ENCODE results near the gene FBXW8.

DNA sequence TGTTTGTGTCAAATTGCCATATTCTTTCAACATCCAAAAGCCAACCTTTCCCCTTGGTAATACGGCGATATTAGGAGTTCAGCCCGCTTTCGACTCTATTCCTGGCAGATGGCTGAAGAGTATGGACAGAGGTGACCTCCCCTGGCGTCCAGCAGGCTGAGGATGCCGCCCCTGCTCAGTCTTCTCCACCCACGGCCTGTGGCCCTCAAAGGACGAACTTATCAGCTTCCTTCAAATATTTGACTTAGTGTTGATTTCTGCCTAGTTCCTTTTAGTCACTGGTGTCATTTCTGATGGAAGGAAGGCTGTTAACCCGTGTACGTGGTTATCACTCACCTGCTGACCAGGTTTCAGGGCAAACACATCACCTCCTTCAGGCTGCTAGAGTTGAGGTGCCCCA, 123.5 kb downstream of the FBXW8 start:
- TF ChIP-seq, protein P1, sequence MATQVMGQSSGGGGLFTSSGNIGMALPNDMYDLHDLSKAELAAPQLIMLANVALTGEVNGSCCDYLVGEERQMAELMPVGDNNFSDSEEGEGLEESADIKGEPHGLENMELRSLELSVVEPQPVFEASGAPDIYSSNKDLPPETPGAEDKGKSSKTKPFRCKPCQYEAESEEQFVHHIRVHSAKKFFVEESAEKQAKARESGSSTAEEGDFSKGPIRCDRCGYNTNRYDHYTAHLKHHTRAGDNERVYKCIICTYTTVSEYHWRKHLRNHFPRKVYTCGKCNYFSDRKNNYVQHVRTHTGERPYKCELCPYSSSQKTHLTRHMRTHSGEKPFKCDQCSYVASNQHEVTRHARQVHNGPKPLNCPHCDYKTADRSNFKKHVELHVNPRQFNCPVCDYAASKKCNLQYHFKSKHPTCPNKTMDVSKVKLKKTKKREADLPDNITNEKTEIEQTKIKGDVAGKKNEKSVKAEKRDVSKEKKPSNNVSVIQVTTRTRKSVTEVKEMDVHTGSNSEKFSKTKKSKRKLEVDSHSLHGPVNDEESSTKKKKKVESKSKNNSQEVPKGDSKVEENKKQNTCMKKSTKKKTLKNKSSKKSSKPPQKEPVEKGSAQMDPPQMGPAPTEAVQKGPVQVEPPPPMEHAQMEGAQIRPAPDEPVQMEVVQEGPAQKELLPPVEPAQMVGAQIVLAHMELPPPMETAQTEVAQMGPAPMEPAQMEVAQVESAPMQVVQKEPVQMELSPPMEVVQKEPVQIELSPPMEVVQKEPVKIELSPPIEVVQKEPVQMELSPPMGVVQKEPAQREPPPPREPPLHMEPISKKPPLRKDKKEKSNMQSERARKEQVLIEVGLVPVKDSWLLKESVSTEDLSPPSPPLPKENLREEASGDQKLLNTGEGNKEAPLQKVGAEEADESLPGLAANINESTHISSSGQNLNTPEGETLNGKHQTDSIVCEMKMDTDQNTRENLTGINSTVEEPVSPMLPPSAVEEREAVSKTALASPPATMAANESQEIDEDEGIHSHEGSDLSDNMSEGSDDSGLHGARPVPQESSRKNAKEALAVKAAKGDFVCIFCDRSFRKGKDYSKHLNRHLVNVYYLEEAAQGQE (IDR thresholded peaks at IDR 0.05), result no peak
- TF ChIP-seq, protein P2, sequence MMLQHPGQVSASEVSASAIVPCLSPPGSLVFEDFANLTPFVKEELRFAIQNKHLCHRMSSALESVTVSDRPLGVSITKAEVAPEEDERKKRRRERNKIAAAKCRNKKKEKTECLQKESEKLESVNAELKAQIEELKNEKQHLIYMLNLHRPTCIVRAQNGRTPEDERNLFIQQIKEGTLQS (IDR thresholded peaks at IDR 0.05), result no peak
- TF ChIP-seq, protein P3, sequence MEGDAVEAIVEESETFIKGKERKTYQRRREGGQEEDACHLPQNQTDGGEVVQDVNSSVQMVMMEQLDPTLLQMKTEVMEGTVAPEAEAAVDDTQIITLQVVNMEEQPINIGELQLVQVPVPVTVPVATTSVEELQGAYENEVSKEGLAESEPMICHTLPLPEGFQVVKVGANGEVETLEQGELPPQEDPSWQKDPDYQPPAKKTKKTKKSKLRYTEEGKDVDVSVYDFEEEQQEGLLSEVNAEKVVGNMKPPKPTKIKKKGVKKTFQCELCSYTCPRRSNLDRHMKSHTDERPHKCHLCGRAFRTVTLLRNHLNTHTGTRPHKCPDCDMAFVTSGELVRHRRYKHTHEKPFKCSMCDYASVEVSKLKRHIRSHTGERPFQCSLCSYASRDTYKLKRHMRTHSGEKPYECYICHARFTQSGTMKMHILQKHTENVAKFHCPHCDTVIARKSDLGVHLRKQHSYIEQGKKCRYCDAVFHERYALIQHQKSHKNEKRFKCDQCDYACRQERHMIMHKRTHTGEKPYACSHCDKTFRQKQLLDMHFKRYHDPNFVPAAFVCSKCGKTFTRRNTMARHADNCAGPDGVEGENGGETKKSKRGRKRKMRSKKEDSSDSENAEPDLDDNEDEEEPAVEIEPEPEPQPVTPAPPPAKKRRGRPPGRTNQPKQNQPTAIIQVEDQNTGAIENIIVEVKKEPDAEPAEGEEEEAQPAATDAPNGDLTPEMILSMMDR (IDR thresholded peaks at IDR 0.05; ENCODE audit: low read depth, low read length, missing input control), result no peak
- TF ChIP-seq SP1 (IDR thresholded peaks at IDR 0.05) (no peak), FOXA1 (IDR thresholded peaks at IDR 0.05) (no peak), TAF1 (conservative IDR thresholded peaks at IDR 0.05) (no peak)
- TF ChIP-seq, protein P4, sequence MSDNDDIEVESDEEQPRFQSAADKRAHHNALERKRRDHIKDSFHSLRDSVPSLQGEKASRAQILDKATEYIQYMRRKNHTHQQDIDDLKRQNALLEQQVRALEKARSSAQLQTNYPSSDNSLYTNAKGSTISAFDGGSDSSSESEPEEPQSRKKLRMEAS (IDR thresholded peaks at IDR 0.05), result no peak

Measured in liver (tissue), 3 donors.